DND-41 (cell line): Measurements from ENCODE around the gene ARL5C.

ENCODE experiments used
- EZH2 ChIP-seq: IDR thresholded peaks from 3 replicates; pipeline ENCODE4 v1.6.1; 2012; ENCODE audit warnings: borderline replicate concordance, low read depth, mild to moderate bottlenecking, moderate library complexity, low read length, inconsistent platforms; ENCODE audit not compliant: severe bottlenecking
- TF ChIP-seq, protein P1 (sequence below): IDR thresholded peaks from 2 replicates; pipeline ENCODE4 v1.5.1; 2012; ENCODE audit warnings: borderline replicate concordance, low read length, moderate library complexity, mild to moderate bottlenecking; ENCODE audit not compliant: poor library complexity, severe bottlenecking; ENCODE audit errors: extremely low read depth

- TF ChIP-seq EZH2: no peak
- TF ChIP-seq, protein P1, sequence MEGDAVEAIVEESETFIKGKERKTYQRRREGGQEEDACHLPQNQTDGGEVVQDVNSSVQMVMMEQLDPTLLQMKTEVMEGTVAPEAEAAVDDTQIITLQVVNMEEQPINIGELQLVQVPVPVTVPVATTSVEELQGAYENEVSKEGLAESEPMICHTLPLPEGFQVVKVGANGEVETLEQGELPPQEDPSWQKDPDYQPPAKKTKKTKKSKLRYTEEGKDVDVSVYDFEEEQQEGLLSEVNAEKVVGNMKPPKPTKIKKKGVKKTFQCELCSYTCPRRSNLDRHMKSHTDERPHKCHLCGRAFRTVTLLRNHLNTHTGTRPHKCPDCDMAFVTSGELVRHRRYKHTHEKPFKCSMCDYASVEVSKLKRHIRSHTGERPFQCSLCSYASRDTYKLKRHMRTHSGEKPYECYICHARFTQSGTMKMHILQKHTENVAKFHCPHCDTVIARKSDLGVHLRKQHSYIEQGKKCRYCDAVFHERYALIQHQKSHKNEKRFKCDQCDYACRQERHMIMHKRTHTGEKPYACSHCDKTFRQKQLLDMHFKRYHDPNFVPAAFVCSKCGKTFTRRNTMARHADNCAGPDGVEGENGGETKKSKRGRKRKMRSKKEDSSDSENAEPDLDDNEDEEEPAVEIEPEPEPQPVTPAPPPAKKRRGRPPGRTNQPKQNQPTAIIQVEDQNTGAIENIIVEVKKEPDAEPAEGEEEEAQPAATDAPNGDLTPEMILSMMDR: no peak
Observed at GRCh38 chr17:39110435-39111136, 55.4 kb downstream of the ARL5C start.
